ENCODE results near the gene MRPL42.
"Not testable (repeated sequence)": the region's sequence is repeated elsewhere in the genome, so short reads cannot be mapped to it uniquely, and the experiment has no call there.

MRPL42 gene

DNA sequence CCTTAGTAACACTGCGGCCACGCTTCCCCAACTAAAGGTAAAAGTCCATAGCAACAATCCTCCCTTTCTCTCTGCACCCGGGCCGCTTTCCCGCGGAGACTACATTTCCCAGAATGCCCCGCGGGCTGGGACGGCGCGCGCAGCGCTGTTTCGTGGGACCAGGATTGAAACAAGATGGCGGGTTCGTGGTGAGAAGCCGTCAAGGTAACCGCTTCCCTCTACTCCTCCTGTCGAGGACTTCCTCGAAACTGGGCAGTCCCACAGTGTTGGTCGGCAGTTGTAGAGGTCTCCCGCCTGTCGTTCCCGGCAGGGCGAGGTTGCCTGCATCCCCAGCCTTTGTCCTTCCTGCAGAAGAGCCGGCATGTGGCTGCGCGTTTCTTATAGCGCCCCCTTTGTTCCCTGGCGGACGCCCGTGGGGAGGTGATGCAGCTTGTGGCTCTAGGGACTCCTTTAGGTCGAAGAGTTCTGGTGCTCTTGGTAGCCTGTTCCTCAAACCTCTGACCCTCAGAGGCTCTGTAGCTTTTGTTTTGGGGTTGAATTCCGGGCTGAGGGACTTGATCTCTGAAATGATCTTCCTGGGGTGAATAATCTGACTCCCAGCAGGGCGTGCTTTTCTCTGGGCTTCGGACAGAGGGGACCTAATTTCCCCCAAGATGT is at the start of gene MRPL42:
MRPL42 (plus strand) TSS at position 164 of the 657 bp plus-strand sequence. CDS start 1,772 bp downstream, outside the sequence.
- in situ Hi-C loops (cut with HindIII; ENCODE audit: low sequenced_read_pairs), result no loop called here

GRCh38 chr12:93417967-93418480 is 49.3 kb upstream of the MRPL42 start:
- in situ Hi-C loops (cut with HindIII; ENCODE audit: low sequenced_read_pairs), result loop anchor here (5.0 to 25.0 kb wide), 3 partner anchors 56 to 606 kb away; no protein-coding TSS in a partner anchor

GRCh38 chr12:93419388-93420034 is 47.8 kb upstream of the MRPL42 start:
- in situ Hi-C loops (cut with HindIII; ENCODE audit: low sequenced_read_pairs), result loop anchor here (5.0 to 25.0 kb wide), 3 partner anchors 57 to 607 kb away; no protein-coding TSS in a partner anchor

DNA sequence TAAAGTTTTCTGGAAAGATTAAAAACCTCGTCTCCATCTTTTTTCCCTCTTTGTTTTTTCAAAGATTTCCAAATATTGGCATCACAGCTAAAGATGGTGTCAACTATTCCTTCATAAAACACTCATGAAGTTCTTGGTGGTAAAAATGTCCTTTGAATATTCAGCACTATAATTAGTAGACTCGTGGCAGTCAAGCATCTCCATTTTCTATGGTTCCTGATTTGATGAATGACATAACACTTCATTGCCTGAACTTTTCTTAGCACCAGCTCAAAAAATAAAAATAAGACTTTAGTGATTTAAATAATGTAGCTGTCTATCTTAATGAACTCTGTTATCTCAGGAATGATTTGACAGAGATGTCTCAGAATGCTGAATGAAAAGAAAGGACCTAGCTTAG is 45.3 kb upstream of the MRPL42 start:
- in situ Hi-C loops (cut with HindIII; ENCODE audit: low sequenced_read_pairs), result loop anchor here (25.0 kb wide), 1 partner anchor 610 kb away; no protein-coding TSS in a partner anchor

GRCh38 chr12:93425736-93426411 is 41.4 kb upstream of the MRPL42 start:
- in situ Hi-C loops (cut with HindIII; ENCODE audit: low sequenced_read_pairs), result no loop called here

DNA sequence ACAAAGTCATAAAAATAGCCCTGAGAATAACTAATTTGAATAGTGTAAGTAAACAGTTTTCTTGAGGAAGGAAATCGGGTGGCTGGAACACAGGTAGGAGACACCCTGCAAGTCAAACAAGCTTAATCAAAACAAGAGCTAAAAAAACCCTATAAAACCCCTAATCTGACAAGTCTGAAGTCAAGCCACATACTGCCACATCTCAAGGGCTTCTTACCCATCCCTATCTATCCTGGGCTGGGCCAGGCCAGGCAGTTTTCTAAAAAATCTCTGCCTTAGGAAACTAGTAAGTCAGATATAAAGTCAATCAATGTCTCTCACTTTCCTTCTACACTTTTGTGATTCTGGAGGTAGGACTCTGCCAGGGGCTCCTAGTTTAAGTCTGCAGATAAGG is 40.9 kb upstream of the MRPL42 start:
- in situ Hi-C loops (cut with HindIII; ENCODE audit: low sequenced_read_pairs), result no loop called here

- in situ Hi-C loops (cut with HindIII; ENCODE audit: low sequenced_read_pairs), result no loop called here
These were observed 39.3 kb upstream of the MRPL42 start for GRCh38 chr12:93427779-93428564.

GRCh38 chr12:93429448-93429847 is 37.9 kb upstream of the MRPL42 start:
- in situ Hi-C loops (cut with HindIII; ENCODE audit: low sequenced_read_pairs), result no loop called here

DNA sequence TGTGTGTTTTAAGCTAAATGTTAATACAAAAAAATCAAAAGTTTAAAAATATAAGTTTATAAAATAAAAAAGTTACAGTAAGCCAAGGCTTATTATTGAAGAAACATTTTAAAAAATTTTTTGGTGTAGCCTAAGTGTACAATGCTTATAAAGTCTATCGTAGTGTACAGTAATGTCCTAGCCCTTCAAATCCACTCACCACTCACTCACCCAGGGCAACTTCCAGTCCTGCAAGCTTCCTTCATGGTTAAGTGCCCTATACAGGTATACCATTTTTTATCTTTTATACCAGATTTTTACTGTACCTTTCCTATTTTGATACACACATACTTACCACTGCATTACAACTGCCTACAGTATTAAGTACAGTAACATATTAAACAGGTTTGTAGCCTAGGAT is 37.5 kb upstream of the MRPL42 start:
- in situ Hi-C loops (cut with HindIII; ENCODE audit: low sequenced_read_pairs), result no loop called here

GRCh38 chr12:93430280-93430679 is 37.0 kb upstream of the MRPL42 start:
- in situ Hi-C loops (cut with HindIII; ENCODE audit: low sequenced_read_pairs), result no loop called here

DNA sequence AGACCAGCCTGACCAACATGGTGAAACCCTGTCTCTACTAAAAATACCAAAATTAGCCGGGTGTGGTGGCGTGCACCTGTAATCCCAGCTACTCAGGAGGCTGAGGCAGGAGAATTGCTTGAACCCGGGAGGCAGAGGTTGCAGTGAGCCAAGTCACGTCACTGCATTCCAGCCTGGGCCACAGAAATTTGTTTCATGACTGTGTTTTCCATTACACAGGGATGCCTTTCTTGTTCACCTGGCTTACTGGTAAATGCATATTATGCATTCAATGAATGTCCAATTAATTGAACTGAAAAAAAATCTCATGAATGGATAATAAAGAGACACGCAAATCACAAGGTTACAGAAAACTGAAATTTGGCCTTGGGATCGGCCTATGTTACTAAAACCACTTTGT is 35.3 kb upstream of the MRPL42 start:
- in situ Hi-C loops (cut with HindIII; ENCODE audit: low sequenced_read_pairs), result not testable (repeated sequence)

- in situ Hi-C loops (cut with HindIII; ENCODE audit: low sequenced_read_pairs), result no loop called here
These were observed 33.0 kb upstream of the MRPL42 start for GRCh38 chr12:93434256-93434865.

- in situ Hi-C loops (cut with HindIII; ENCODE audit: low sequenced_read_pairs), result no loop called here
These were observed 28.9 kb upstream of the MRPL42 start for GRCh38 chr12:93438266-93439050.

DNA sequence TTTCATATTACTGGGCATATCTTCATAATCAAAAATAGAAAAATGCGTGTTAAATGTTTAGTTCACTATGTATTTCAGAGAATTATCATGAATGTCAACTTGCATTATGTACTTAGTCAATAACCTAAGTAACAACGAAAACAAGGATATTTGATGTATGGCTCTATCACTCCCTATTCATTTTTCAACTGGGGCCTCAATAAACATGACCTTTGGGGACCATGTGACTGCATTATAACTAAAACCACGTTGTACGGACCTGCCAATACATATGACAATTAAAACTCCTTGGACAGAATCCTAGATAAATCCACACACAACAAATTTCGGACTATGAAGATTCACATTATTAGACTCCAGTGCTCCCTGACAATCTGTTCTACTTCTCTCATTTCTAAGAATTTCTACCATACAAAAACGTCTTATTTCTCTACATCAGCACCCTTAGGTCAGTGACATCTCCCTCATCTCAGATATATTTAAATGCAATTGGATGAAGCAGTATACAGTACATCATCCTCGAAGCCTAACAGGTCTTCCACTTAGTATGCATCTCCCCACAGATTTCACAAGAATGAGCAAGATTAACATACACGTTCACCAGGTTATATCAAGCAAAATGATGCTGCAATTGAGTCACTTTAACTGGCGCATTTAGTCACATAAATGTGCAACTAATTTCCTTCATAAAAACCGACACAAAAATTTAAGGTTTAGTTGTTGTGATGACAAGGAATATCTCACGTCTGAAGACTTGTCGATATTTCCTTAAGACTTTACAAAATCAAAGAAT is 27.1 kb upstream of the MRPL42 start:
- in situ Hi-C loops (cut with HindIII; ENCODE audit: low sequenced_read_pairs), result no loop called here

DNA sequence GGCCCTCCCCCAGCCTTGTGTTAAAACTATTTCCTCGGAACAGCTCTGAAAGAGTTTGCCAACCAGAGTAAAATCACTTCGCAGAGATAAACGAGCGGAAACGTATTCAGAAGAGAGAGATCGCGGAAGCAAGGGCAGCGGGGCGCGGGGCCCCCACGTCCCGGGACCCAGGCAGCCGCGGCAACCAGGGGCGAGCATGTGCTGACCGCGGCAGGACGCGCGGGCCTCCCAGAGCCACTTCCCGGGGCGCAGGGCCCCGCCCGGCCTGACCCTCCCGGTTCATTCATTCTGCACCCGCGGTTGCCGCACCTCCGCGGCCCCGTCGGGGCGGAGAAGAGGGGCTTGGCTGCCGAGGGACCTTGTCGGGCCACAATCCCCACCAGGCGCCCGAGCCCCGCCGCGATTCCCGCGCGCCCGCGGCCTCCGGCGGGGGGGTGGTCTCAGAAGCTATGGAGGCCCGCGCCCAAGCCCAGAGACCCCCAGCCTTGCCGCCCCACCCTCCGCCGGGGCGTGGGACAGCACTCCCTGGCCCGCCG is 26.2 kb upstream of the MRPL42 start:
- in situ Hi-C loops (cut with HindIII; ENCODE audit: low sequenced_read_pairs), result no loop called here

GRCh38 chr12:93441617-93442410 is 25.5 kb upstream of the MRPL42 start, which contains the start of gene UBE2N:
Gene UBE2N (minus strand): TSS chr12:93441947. CDS start chr12:93441884, 63 bp downstream.
- in situ Hi-C loops (cut with HindIII; ENCODE audit: low sequenced_read_pairs), result no loop called here
